Heart left ventricle (tissue), 16 donors: ENCODE data around the gene CDS1. TPM values are rescaled to one million over a fixed set of nuclear protein-coding genes. Genes with fewer than 3 reads are reported as not detected.
A peak's percentile ranks its signal among the peaks of the same experiment; 100 is the strongest.

Experiments
- ATAC-seq, 4 donors: fragments of 200-7000 bp; cut with Tn5 transposase; one replicate each; pipeline ENCODE4 v1.9.1; 2020 to 2022; ENCODE audit warnings: moderate library complexity in 4 of 4, mild to moderate bottlenecking in 3 of 4, moderate number of reproducible peaks in 1 of 4
- DNase-seq, 5 donors: peaks; one replicate each; pipeline ENCODE4 v3.0.0-alpha.2; 2020
- H3K27ac ChIP-seq, 12 donors: fragments of 200-600 bp; sonication (generic) in 4 of 12; one replicate each; pipeline versions ENCODE4 v1.5.0 to v1.8.0; 2016 to 2022; ENCODE audit warnings: mild to moderate bottlenecking in 2 of 12
- H3K27me3 ChIP-seq, 9 donors: fragments of 200-600 bp; sonication (generic) in 2 of 9; one replicate each; pipeline versions ENCODE4 v1.5.1 to v1.8.0; 2016 to 2022; ENCODE audit warnings: mild to moderate bottlenecking in 3 of 9
- H3K36me3 ChIP-seq, 9 donors: fragments of 200-600 bp; sonication (generic) in 2 of 9; one replicate each; pipeline versions ENCODE4 v1.5.0 to v1.8.0; 2018 to 2022; ENCODE audit warnings: mild to moderate bottlenecking in 2 of 9
- H3K4me1 ChIP-seq, 12 donors: fragments of 200-600 bp; sonication (generic) in 4 of 12; one replicate each; pipeline versions ENCODE4 v1.5.0 to v1.8.0; 2016 to 2022; ENCODE audit warnings: mild to moderate bottlenecking in 3 of 12
- H3K4me3 ChIP-seq, 12 donors: fragments of 200-600 bp; sonication (generic) in 4 of 12; one replicate each; pipeline versions ENCODE4 v1.5.0 to v1.8.0; 2017 to 2022; ENCODE audit warnings: mild to moderate bottlenecking in 9 of 12, moderate library complexity in 4 of 12
- H3K9me3 ChIP-seq, 12 donors: fragments of 200-600 bp; sonication (generic) in 4 of 12; one replicate each; pipeline versions ENCODE4 v1.5.0 to v1.8.0; 2016 to 2022; ENCODE audit warnings: mild to moderate bottlenecking in 1 of 12
- POLR2A ChIP-seq, 2 donors: fragments of 450-650 bp; IDR thresholded peaks; one replicate each; pipeline ENCODE4 v1.6.1; 2017; ENCODE audit warnings: antibody characterized with exemption in 2 of 2, mild to moderate bottlenecking in 2 of 2, moderate library complexity in 2 of 2
- WGBS, 4 donors: extraction: QIAGEN DNeasy Blood & Tissue Kit in 2 of 4; methylation state at CpG; one replicate each; pipeline versions ENCODE4 v1.1.5 to v1.1.7; 2013 to 2018; 5-methylcytosine and 5-hydroxymethylcytosine counted together
- intact Hi-C, 10 donors: fragments of 100-400 bp; cut with DNase I; formaldehyde crosslinking; loops; one replicate each; pipeline versions ENCODE4 v1.11.1 to v1.14.2; 2022
- polyA plus RNA-seq, 2 donors: library from polyadenylated mRNA; stranded (reverse); fragments of 200-250 nt; gene quantifications; one replicate each; pipeline ENCODE4 v1.2.3, GENCODE V29; 2013
- total RNA-seq, 9 donors: library from RNA; depleted of rRNA in 2 of 9; stranded (reverse); fragments of >200 nt in 2 of 9; fragmentation: NEBNext Ultra II Directional in 3 of 9; extraction: Animal tissue kit (Norgen Biotek cat#: 25700) in 3 of 9; gene quantifications; one replicate each; pipeline versions ENCODE4 v1.1.0 to v1.2.4, GENCODE V29; 2016 to 2023
- TF ChIP-seq, protein P1 (sequence below), 12 donors: fragments of 200-600 bp; sonication (generic) in 4 of 12; IDR thresholded peaks; one replicate each; pipeline versions ENCODE4 v1.5.0 to v1.8.0; 2018 to 2022; ENCODE audit warnings: antibody characterized with exemption in 12 of 12, mild to moderate bottlenecking in 5 of 12
- donor health status: ischemic (EF 13 %, LVEDD 7.1; RV severe dilation, severe dysfunction).
- donor health status: healthy with polysubstance abuse.
- donor health status: DM: no; HTN: yes; CAD: no.
- donor health status: DM: no; HTN: no; CAD: no.
- donor health status: ischemic (EF 25% LVEDD 6.9; RV normal size, moderate dysfunction).
- donor health status: ischemic (EF 25% LVEDD 5.7; RV mildly dilated, moderate dysfunction).
- donor health status: healthy.
- donor health status: DM: yes; HTN: yes; CAD: no.
- donor health status: ischemic (EF 35%, LVEDD 5.7; RV mildly dilated, moderate dysfunction).
- donor health status: nonischemic (EF 11% LVEDD 7.7; RV severe dilation, severe dysfunction).
- donor health status: DM: yes; HTN: yes; CAD: no.
- donor health status: PGD.
- donor health status: ischemic (EF 29% LVEDD 5.4; RV normal size, mild dysfunction).
- donor health status: nonischemic (EF 23%, LVEDD 6.1; RV moderate dilation, normal function).

Gene CDS1
- total and polyA plus RNA-seq, 11 donors: 0.15 to 1.7 (median 0.44) TPM

DNA sequence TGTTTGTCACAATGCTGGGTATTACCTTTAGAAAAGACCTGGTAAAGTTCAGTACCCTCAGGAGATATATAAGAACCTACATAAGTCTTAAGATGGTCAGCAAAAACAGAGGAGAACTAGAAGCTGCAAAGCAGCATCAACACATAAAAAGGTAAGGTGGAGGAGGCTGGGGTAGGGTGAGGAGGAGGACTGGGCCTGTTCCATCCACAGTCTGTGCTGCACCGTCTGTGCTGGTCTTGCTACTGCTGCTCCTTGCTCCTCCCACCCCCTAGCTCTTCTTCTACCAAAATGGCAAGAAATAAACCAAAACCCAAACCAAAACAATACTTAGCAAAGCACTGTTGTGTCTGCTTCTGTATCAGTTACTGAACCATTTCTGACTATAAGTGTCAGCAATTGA is 102.2 kb downstream of the CDS1 start:
- no peak overlapping the region for H3K4me3 ChIP-seq
- no peak overlapping the region for H3K27ac ChIP-seq
- DNase-seq: no peak
- ATAC-seq: no peak
- no peaks in the 10 kb centered on the region for H3K9me3 ChIP-seq
- peaks cover 5 to 37% (median 16%) of the 10 kb centered on the region in 12 donors for H3K4me1 ChIP-seq
- TF ChIP-seq POLR2A (IDR thresholded peaks at IDR 0.05): no peak
- TF ChIP-seq, protein P1, sequence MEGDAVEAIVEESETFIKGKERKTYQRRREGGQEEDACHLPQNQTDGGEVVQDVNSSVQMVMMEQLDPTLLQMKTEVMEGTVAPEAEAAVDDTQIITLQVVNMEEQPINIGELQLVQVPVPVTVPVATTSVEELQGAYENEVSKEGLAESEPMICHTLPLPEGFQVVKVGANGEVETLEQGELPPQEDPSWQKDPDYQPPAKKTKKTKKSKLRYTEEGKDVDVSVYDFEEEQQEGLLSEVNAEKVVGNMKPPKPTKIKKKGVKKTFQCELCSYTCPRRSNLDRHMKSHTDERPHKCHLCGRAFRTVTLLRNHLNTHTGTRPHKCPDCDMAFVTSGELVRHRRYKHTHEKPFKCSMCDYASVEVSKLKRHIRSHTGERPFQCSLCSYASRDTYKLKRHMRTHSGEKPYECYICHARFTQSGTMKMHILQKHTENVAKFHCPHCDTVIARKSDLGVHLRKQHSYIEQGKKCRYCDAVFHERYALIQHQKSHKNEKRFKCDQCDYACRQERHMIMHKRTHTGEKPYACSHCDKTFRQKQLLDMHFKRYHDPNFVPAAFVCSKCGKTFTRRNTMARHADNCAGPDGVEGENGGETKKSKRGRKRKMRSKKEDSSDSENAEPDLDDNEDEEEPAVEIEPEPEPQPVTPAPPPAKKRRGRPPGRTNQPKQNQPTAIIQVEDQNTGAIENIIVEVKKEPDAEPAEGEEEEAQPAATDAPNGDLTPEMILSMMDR (IDR thresholded peaks at IDR 0.05): no peak
- WGBS, 4 donors: 86 to 100% (median 90%) methylated on average over 1 of the region's 1 CpG
- peaks cover 0 to 100% (median 96%) of the 10 kb centered on the region in 9 donors for H3K36me3 ChIP-seq
- no peaks in the 10 kb centered on the region for H3K27me3 ChIP-seq
- intact Hi-C loops: no loop called here

DNA sequence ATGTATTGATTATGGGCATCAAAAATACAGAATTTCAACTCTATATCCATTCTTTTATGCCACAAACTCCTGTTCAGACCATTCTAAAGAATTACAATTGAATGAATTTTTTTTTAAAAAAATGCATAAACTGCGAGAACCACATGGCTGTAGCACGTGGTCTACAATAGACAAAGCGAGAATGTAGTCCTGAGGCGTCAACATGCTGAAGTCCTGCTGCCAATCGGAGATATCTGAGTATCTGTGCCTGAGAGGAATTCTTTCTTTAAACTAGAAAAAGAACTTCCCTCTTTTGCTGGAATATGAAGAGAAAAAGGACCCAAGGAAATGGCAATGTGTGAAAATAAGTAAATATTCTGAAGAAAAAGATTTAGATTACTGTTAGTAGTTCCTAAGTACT is 105.7 kb downstream of the CDS1 start:
- Histone ChIP-seq H3K4me3 (no peak overlapping the region), H3K4me1 (peaks cover 0 to 28% (median 0%) of the 10 kb centered on the region in 12 donors), H3K36me3 (peaks cover 0 to 100% (median 96%) of the 10 kb centered on the region in 9 donors), H3K9me3 (no peaks in the 10 kb centered on the region), H3K27me3 (no peaks in the 10 kb centered on the region), H3K27ac (no peak overlapping the region)
- WGBS, 4 donors: 92 to 96% (median 95%) methylated on average over 5 of the region's 5 CpGs
- ATAC-seq (no peak), DNase-seq (no peak)
- TF ChIP-seq, protein P1 (IDR thresholded peaks at IDR 0.05): no peak
- no peak for TF ChIP-seq POLR2A (IDR thresholded peaks at IDR 0.05)
- intact Hi-C loops: no loop called here

DNA sequence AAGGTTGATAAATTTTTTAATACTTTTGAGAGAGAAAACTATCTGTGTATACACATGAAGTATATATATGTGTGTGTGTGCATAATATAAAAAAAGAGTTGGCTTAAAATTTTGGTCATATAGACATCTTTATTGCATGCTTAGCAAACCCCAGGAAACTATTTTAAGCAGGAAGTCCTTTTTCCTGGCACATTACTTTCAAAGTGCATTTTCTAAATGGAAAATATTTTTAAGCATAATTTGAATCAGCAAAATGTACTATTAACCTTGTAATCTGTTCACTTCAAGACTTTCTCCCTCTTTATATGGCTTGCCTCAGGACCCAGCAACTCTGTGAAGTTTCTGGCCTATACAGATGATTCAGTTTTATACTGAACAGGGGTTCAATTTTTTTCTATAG is 106.3 kb downstream of the CDS1 start:
- Histone ChIP-seq H3K9me3 (no peaks in the 10 kb centered on the region), H3K4me3 (no peak overlapping the region), H3K27me3 (no peaks in the 10 kb centered on the region), H3K4me1 (peaks cover 0 to 25% (median 0%) of the 10 kb centered on the region in 12 donors), H3K27ac (no peak overlapping the region), H3K36me3 (peaks cover 0 to 100% (median 96%) of the 10 kb centered on the region in 9 donors)
- ATAC-seq (no peak), DNase-seq (no peak)
- intact Hi-C loops: no loop called here
- TF ChIP-seq POLR2A (IDR thresholded peaks at IDR 0.05): no peak
- TF ChIP-seq, protein P1 (IDR thresholded peaks at IDR 0.05): no peak

DNA sequence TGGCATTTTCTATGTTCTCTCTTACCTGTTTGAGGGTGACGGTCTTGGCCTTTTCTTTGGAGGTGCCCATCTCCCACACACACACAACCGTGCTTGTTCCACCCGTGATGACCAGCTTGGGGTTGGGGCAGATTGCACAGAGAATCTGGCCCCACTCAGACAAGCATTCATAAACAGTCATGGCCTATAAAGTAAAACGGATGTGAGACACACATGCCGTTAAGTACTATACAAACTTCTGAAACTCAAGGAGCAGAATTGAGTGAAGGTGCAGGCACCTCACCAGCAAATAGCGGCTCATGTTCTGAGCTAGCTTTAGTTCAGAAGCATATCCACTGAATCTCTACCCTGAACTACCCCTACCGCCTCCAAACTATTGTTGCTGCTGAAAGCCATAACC is 107.6 kb downstream of the CDS1 start:
- peak overlapping the region in 1 of 12 donors; percentile 44 for H3K27ac ChIP-seq
- peaks cover 0 to 100% (median 97%) of the 10 kb centered on the region in 9 donors for H3K36me3 ChIP-seq
- 95 to 98% (median 97%) methylated on average over 7 of the region's 7 CpGs for WGBS, 4 donors
- intact Hi-C loops: no loop called here
- TF ChIP-seq, protein P1 (IDR thresholded peaks at IDR 0.05): no peak
- no peak for TF ChIP-seq POLR2A (IDR thresholded peaks at IDR 0.05)
- peaks cover 0 to 25% (median 0%) of the 10 kb centered on the region in 12 donors for H3K4me1 ChIP-seq
- no peaks in the 10 kb centered on the region for H3K9me3 ChIP-seq
- no peak for ATAC-seq
- no peak overlapping the region for H3K4me3 ChIP-seq
- H3K27me3 ChIP-seq: no peaks in the 10 kb centered on the region
- no peak for DNase-seq
